Stimulated activated CD8-positive, alpha-beta memory T cell treated with anti-CD3 and anti-CD28 coated beads, Interleukin-12 subunit alpha, Interleukin-12 subunit beta, amount 100 ng/mL, for 24 hours (primary cell): ENCODE data around the gene RGS3.

Source experiments
- DNase-seq: peaks from one replicate; pipeline ENCODE4 v3.0.0-alpha.2; 2020; ENCODE audit errors: extremely low read depth

Gene RGS3

GRCh38 chr9:113465599-113466140 lies 2.1 kb downstream of the RGS3 start:
- DNase-seq = no peak

GRCh38 chr9:113467183-113467582 lies 3.7 kb downstream of the RGS3 start:
- DNase-seq = no peak

- DNase-seq = no peak
These were observed 5.4 kb downstream of the RGS3 start for GRCh38 chr9:113468716-113469448.

- no peak for DNase-seq
These were observed 7.6 kb downstream of the RGS3 start for GRCh38 chr9:113471143-113471542.

- no peak for DNase-seq
These were observed 8.0 kb downstream of the RGS3 start for GRCh38 chr9:113471566-113471965.

GRCh38 chr9:113472199-113472598 lies 8.7 kb downstream of the RGS3 start:
- no peak for DNase-seq

GRCh38 chr9:113474360-113475028 lies 11.0 kb downstream of the RGS3 start:
- no peak for DNase-seq

GRCh38 chr9:113475031-113475430 lies 11.5 kb downstream of the RGS3 start:
- no peak for DNase-seq

- no peak for DNase-seq
These were observed 12.5 kb downstream of the RGS3 start for GRCh38 chr9:113475992-113476391.

- no peak for DNase-seq
These were observed 13.0 kb downstream of the RGS3 start for GRCh38 chr9:113476511-113476916.

GRCh38 chr9:113477058-113477457 lies 13.5 kb downstream of the RGS3 start:
- no peak for DNase-seq

GRCh38 chr9:113477661-113478060 lies 14.1 kb downstream of the RGS3 start:
- DNase-seq = no peak

- no peak for DNase-seq
These were observed 15.7 kb downstream of the RGS3 start for GRCh38 chr9:113479174-113479621.

GRCh38 chr9:113480612-113481011 lies 17.1 kb downstream of the RGS3 start:
- no peak for DNase-seq

- DNase-seq = no peak
These were observed 17.8 kb downstream of the RGS3 start for GRCh38 chr9:113481176-113481787.

- DNase-seq = no peak
These were observed 18.8 kb downstream of the RGS3 start for GRCh38 chr9:113482341-113482740.

GRCh38 chr9:113482991-113483675 lies 19.6 kb downstream of the RGS3 start:
- DNase-seq = no peak

GRCh38 chr9:113483676-113484257 lies 20.2 kb downstream of the RGS3 start:
- no peak for DNase-seq

- DNase-seq = no peak
These were observed 20.8 kb downstream of the RGS3 start for GRCh38 chr9:113484258-113484730.

- no peak for DNase-seq
These were observed 22.2 kb downstream of the RGS3 start for GRCh38 chr9:113485761-113486115.

GRCh38 chr9:113486327-113486726 lies 22.8 kb downstream of the RGS3 start:
- no peak for DNase-seq

- DNase-seq = no peak
These were observed 24.5 kb downstream of the RGS3 start for GRCh38 chr9:113488071-113488470.
